Measurements from ENCODE around the gene CACNA1E.

- TF ChIP-seq CTCF (conservative IDR thresholded peaks at IDR 0.05; ENCODE audit: low read depth in 2 of 2) (no peak), EZH2 (IDR thresholded peaks at IDR 0.05; ENCODE audit: low read depth, unreplicated experiment) (no peak), CREB1 (CRISPR knock-in tag; IDR thresholded peaks at IDR 0.05; ENCODE audit: low read depth) (no peak), POLR2AphosphoS5 (IDR thresholded peaks at IDR 0.05; ENCODE audit: low read depth) (no peak), REST (IDR thresholded peaks at IDR 0.05; ENCODE audit: unreplicated experiment) (no peak), EZH2phosphoT487 (IDR thresholded peaks at IDR 0.05; ENCODE audit: unreplicated experiment) (no peak), NANOG (IDR thresholded peaks at IDR 0.05; ENCODE audit: borderline replicate concordance) (no peak), ZNF331 (CRISPR knock-in tag; IDR thresholded peaks at IDR 0.05; ENCODE audit: low read depth) (no peak), ZNF114 (CRISPR knock-in tag; IDR thresholded peaks at IDR 0.05) (no peak), ETS1 (IDR thresholded peaks at IDR 0.05) (no peak), JUNB (IDR thresholded peaks at IDR 0.05; ENCODE audit: unreplicated experiment) (no peak), STAT1 (IDR thresholded peaks at IDR 0.05; ENCODE audit: unreplicated experiment) (no peak), ZNF462 (CRISPR knock-in tag; IDR thresholded peaks at IDR 0.05) (no peak)
Observed at GRCh38 chr1:181484821-181485220, 1.5 kb downstream of the CACNA1E start.
